Endodermal cell (in vitro differentiated cells): Measurements from ENCODE around the gene NXPH2. TPM values are rescaled to one million over a fixed set of nuclear protein-coding genes. Genes with fewer than 3 reads are reported as not detected.
"Not testable (repeated sequence)": the region's sequence is repeated elsewhere in the genome, so short reads cannot be mapped to it uniquely, and the experiment has no call there.

Experiments
- DNase-seq: peaks from one replicate; pipeline ENCODE4 v3.0.0-alpha.2; 2017
- H3K27ac ChIP-seq: 2 replicates; pipeline ENCODE4 v1.5.1; 2013; ENCODE audit warnings: mild to moderate bottlenecking, low read depth, low read length, moderate library complexity
- H3K27me3 ChIP-seq: 2 replicates; pipeline ENCODE4 v1.6.1; 2013; ENCODE audit warnings: mild to moderate bottlenecking, low read length, moderate library complexity; ENCODE audit not compliant: insufficient read depth, control insufficient read depth, poor library complexity, severe bottlenecking
- H3K36me3 ChIP-seq: 2 replicates; pipeline ENCODE4 v1.7.0; 2013; ENCODE audit warnings: mild to moderate bottlenecking, low read length, moderate library complexity; ENCODE audit not compliant: control insufficient read depth, insufficient read depth
- H3K4me1 ChIP-seq: one replicate; pipeline ENCODE4 v1.7.0; 2013; ENCODE audit warnings: low read length; ENCODE audit not compliant: control insufficient read depth, insufficient read depth
- H3K4me3 ChIP-seq: 2 replicates; pipeline ENCODE4 v1.5.1; 2013; ENCODE audit warnings: mild to moderate bottlenecking, low read length, moderate library complexity
- H3K9ac ChIP-seq: 2 replicates; pipeline ENCODE4 v1.6.1; 2013; ENCODE audit warnings: mild to moderate bottlenecking, low read length, moderate library complexity; ENCODE audit not compliant: poor library complexity, severe bottlenecking; ENCODE audit errors: extremely low read depth
- H3K9me3 ChIP-seq: 2 replicates; pipeline ENCODE4 v1.6.1; 2013; ENCODE audit warnings: mild to moderate bottlenecking, low read length, moderate library complexity; ENCODE audit not compliant: control insufficient read depth
- H3K27ac Mint-ChIP-seq: 2 replicates; pipeline ENCODE4 v1.8.0; 2020; ENCODE audit warnings: mixed read lengths
- H3K27me3 Mint-ChIP-seq: 2 replicates; pipeline ENCODE4 v1.8.0; 2021; ENCODE audit warnings: mild to moderate bottlenecking, mixed read lengths; ENCODE audit not compliant: insufficient read depth
- H3K36me3 Mint-ChIP-seq: 2 replicates; pipeline ENCODE4 v1.8.0; 2020; ENCODE audit warnings: low read depth, mixed read lengths
- H3K4me1 Mint-ChIP-seq: 2 replicates; pipeline ENCODE4 v1.8.0; 2020; ENCODE audit warnings: mixed read lengths
- H3K4me3 Mint-ChIP-seq: 2 replicates; pipeline ENCODE4 v1.8.0; 2020; ENCODE audit warnings: mild to moderate bottlenecking, moderate library complexity, mixed read lengths
- H3K9me3 Mint-ChIP-seq: 2 replicates; pipeline ENCODE4 v1.8.0; 2020; ENCODE audit warnings: mild to moderate bottlenecking, mixed read lengths
- CTCF ChIP-seq: fragments of 200-600 bp; sonication (generic); conservative IDR thresholded peaks from 2 replicates; pipeline ENCODE4 v1.5.0; 2021; ENCODE audit warnings: antibody characterized with exemption, mild to moderate bottlenecking
- WGBS, 2 experiments: methylation state at CpG; one replicate each; pipeline versions ENCODE4 v1.1.5 to v1.1.7; 2013; ENCODE audit warnings: missing lambda C conversion rate in 2 of 2, mixed read lengths in 1 of 2; ENCODE audit not compliant: insufficient coverage in 1 of 2, insufficient read length in 1 of 2; 5-methylcytosine and 5-hydroxymethylcytosine counted together
- total RNA-seq, 2 donors: library from RNA; stranded (reverse); fragmentation: NEBNext Ultra II Directional in 1 of 2; extraction: Animal tissue kit (Norgen Biotek cat#: 25700) in 1 of 2; gene quantifications; 2 replicates in 1 of 2; 3 replicates in 1 of 2; pipeline ENCODE4 v1.2.1, GENCODE V29; 2021

Gene NXPH2
- total RNA-seq, 2 donors from 2014 or later = 3.7 to 4.8 TPM

- H3K36me3 Mint-ChIP-seq = no peaks in the 10 kb centered on the region
- Histone ChIP-seq H3K27me3 (no peaks in the 10 kb centered on the region), H3K9ac (no peak overlapping the region), H3K4me3 (no peak overlapping the region), H3K27ac (no peak overlapping the region), H3K36me3 (no peaks in the 10 kb centered on the region), H3K4me1 (peaks cover 4% of the 10 kb centered on the region), H3K9me3 (peaks cover 4% of the 10 kb centered on the region)
- no peak for TF ChIP-seq CTCF
- no peaks in the 10 kb centered on the region for H3K9me3 Mint-ChIP-seq
- H3K4me1 Mint-ChIP-seq = peaks cover 7% of the 10 kb centered on the region
- no peak overlapping the region for H3K27ac Mint-ChIP-seq
- no peaks in the 10 kb centered on the region for H3K27me3 Mint-ChIP-seq
- 46 to 63% methylated on average over 2 to 3 of the region's 3 CpGs for WGBS, 2 experiments
- no peak for DNase-seq
- H3K4me3 Mint-ChIP-seq = no peak overlapping the region
These were observed 35.5 kb downstream of the NXPH2 start for GRCh38 chr2:138744713-138745112.

GRCh38 chr2:138742441-138743057 lies 37.6 kb downstream of the NXPH2 start:
- H3K36me3 Mint-ChIP-seq = no peaks in the 10 kb centered on the region
- H3K27me3 ChIP-seq = no peaks in the 10 kb centered on the region
- 80 to 93% methylated on average over 2 to 3 of the region's 4 CpGs for WGBS, 2 experiments

GRCh38 chr2:138741851-138742250 lies 38.3 kb downstream of the NXPH2 start:
- 80 to 97% methylated on average over 2 of the region's 2 CpGs for WGBS, 2 experiments
- no peak overlapping the region for H3K27ac ChIP-seq
- no peak overlapping the region for H3K9ac ChIP-seq
- Mint-ChIP-seq H3K4me1 (peaks cover 7% of the 10 kb centered on the region), H3K27ac (no peak overlapping the region), H3K9me3 (peaks cover 9% of the 10 kb centered on the region), H3K4me3 (no peak overlapping the region), H3K27me3 (no peaks in the 10 kb centered on the region), H3K36me3 (peaks cover 3% of the 10 kb centered on the region)
- H3K4me3 ChIP-seq = no peak overlapping the region
- H3K36me3 ChIP-seq = no peaks in the 10 kb centered on the region
- no peak for TF ChIP-seq CTCF
- no peaks in the 10 kb centered on the region for H3K27me3 ChIP-seq
- no peak for DNase-seq
- H3K4me1 ChIP-seq = peaks cover 4% of the 10 kb centered on the region
- peaks cover 7% of the 10 kb centered on the region for H3K9me3 ChIP-seq

More at GRCh38 chr2:138742441-138743057, 37.6 kb downstream of the NXPH2 start:
- Histone ChIP-seq H3K36me3 (no peaks in the 10 kb centered on the region), H3K9ac (no peak overlapping the region), H3K27ac (no peak overlapping the region), H3K9me3 (peaks cover 1% of the 10 kb centered on the region), H3K4me3 (no peak overlapping the region), H3K4me1 (peaks cover 4% of the 10 kb centered on the region)
- Mint-ChIP-seq H3K9me3 (peaks cover 2% of the 10 kb centered on the region), H3K4me3 (no peak overlapping the region), H3K27ac (no peak overlapping the region), H3K27me3 (no peaks in the 10 kb centered on the region), H3K4me1 (peaks cover 7% of the 10 kb centered on the region)
- no peak for DNase-seq
- no peak for TF ChIP-seq CTCF

- not testable (repeated sequence) for H3K4me3 Mint-ChIP-seq, H3K36me3 ChIP-seq, DNase-seq, H3K27ac ChIP-seq, H3K36me3 Mint-ChIP-seq, H3K4me1 ChIP-seq, H3K27ac Mint-ChIP-seq, H3K4me1 Mint-ChIP-seq, H3K27me3 ChIP-seq, H3K4me3 ChIP-seq, H3K9ac ChIP-seq, H3K27me3 Mint-ChIP-seq
- 88 to 95% methylated on average over 1 to 3 of the region's 3 CpGs for WGBS, 2 experiments
- H3K9me3 ChIP-seq = peaks cover 30% of the 10 kb centered on the region
- peaks cover 31% of the 10 kb centered on the region for H3K9me3 Mint-ChIP-seq
These were observed 43.1 kb downstream of the NXPH2 start for GRCh38 chr2:138737009-138737554.
